Transverse colon (tissue), 4 donors: ENCODE data around the gene DPP10. TPM values are rescaled to one million over a fixed set of nuclear protein-coding genes. Genes with fewer than 3 reads are reported as not detected.

Source experiments
- DNase-seq: peaks from one replicate; pipeline ENCODE4 v3.0.0-alpha.2; 2019
- H3K27ac ChIP-seq, 4 donors: fragments of 200-600 bp; sonication (generic); 2 replicates each; pipeline ENCODE4 v1.5.1; 2016 to 2018; ENCODE audit warnings: inconsistent platforms in 4 of 4
- H3K27me3 ChIP-seq: fragments of 200-600 bp; sonication (generic); 2 replicates; pipeline ENCODE4 v1.5.1; 2017; ENCODE audit warnings: inconsistent platforms
- H3K36me3 ChIP-seq, 4 donors: fragments of 200-600 bp; sonication (generic); 2 replicates each; pipeline ENCODE4 v1.5.1; 2017 to 2019; ENCODE audit warnings: inconsistent platforms in 4 of 4
- H3K4me1 ChIP-seq, 4 donors: fragments of 200-600 bp; sonication (generic); 2 replicates each; pipeline ENCODE4 v1.5.1; 2017 to 2020; ENCODE audit warnings: inconsistent platforms in 4 of 4
- H3K4me3 ChIP-seq, 4 donors: fragments of 200-600 bp; sonication (generic); 1 replicate in 1 of 4; 2 replicates in 3 of 4; pipeline versions ENCODE4 v1.5.1 to v1.6.1; 2017 to 2019; ENCODE audit warnings: inconsistent platforms in 4 of 4
- H3K9me3 ChIP-seq, 2 donors: fragments of 200-600 bp; sonication (generic); 2 replicates each; pipeline ENCODE4 v1.5.1; 2017 to 2019; ENCODE audit warnings: inconsistent platforms in 2 of 2
- CTCF ChIP-seq, 5 experiments: fragments of 200-600 bp in 3 of 5; fragments of 450-650 bp in 2 of 5; sonication (generic) in 3 of 5; IDR thresholded peaks; 1 replicate in 2 of 5; 2 replicates in 3 of 5; pipeline ENCODE4 v1.5.1; 2016 to 2017; ENCODE audit warnings: antibody characterized with exemption in 5 of 5, inconsistent platforms in 3 of 5, mild to moderate bottlenecking in 2 of 5, moderate library complexity in 1 of 5
- EP300 ChIP-seq: sonication (generic); formaldehyde crosslinking; IDR thresholded peaks from one replicate; pipeline ENCODE4 v1.6.1; 2017; ENCODE audit warnings: antibody characterized with exemption, low read depth
- POLR2A ChIP-seq: fragments of 450-650 bp; IDR thresholded peaks from one replicate; pipeline ENCODE4 v1.6.1; 2016; ENCODE audit warnings: antibody characterized with exemption, mild to moderate bottlenecking, moderate library complexity
- POLR2AphosphoS5 ChIP-seq, 3 donors: sonication (generic); formaldehyde crosslinking; IDR thresholded peaks; one replicate each; pipeline ENCODE4 v1.6.1; 2016; ENCODE audit warnings: antibody characterized with exemption in 3 of 3
- WGBS, 2 donors: methylation state at CpG; one replicate each; pipeline ENCODE4 v1.1.5; 2018; ENCODE audit warnings: low coverage in 1 of 2; 5-methylcytosine and 5-hydroxymethylcytosine counted together
- in situ Hi-C, 4 donors: fragments of 200-750 bp; cut with MboI; loops; one replicate each; pipeline versions ENCODE4 v1.15.0 to v1.15.1; 2017; ENCODE audit warnings: low sequenced_read_pairs in 3 of 4, low pct_ligation_motif_present in 1 of 4, low pct_unique_long_range_greater_than_20kb in 1 of 4
- intact Hi-C: fragments of 100-400 bp; cut with DNase I; formaldehyde crosslinking; loops from one replicate; pipeline ENCODE4 v1.15.1; 2023; ENCODE audit warnings: low total_unique reads
- total RNA-seq, 4 donors: library from RNA; depleted of rRNA; stranded (reverse); fragments of >200 nt; gene quantifications; one replicate each; pipeline ENCODE4 v1.1.0, GENCODE V29; 2016

Gene DPP10
- total RNA-seq, 4 donors from 2014 or later = 3.4 to 8.4 (median 7.0) TPM

- no peak overlapping the region for H3K4me3 ChIP-seq
- H3K27ac ChIP-seq = no peak overlapping the region
- no peaks in the 10 kb centered on the region for H3K9me3 ChIP-seq
- intact Hi-C loops (no loop called here), in situ Hi-C loops (no loop called here)
- H3K27me3 ChIP-seq = no peaks in the 10 kb centered on the region
- H3K4me1 ChIP-seq = no peaks in the 10 kb centered on the region
- no peaks in the 10 kb centered on the region for H3K36me3 ChIP-seq
- WGBS, 2 donors = 50% methylated on average over 1 of the region's 1 CpG; no CpG with 5 or more reads in 1 of the 2 donors
- TF ChIP-seq CTCF (IDR thresholded peaks at IDR 0.05) (no peak), POLR2AphosphoS5 (IDR thresholded peaks at IDR 0.05) (no peak), EP300 (no peak), POLR2A (no peak)
- no peak for DNase-seq
Observed at GRCh38 chr2:115484486-115484885, 1042.0 kb downstream of the DPP10 start.

DNA sequence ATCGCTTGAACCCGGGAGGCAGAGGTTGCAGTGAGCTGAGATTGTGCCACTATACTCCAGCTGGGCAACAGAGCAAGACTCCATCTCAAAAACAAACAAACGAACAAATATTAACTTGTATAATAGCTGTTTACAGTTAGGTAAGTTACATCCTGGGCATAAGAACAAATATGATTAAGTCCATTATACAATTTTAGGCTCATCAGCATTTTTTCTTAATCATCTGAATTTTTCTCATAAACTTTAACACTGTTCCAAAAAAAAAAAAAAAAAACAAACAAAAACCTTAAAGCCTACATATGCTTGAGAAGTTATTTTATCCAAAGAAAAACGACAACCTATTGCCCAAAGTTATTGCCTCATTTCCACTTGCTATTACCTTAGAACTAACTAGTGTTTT is 1042.5 kb downstream of the DPP10 start:
- Histone ChIP-seq H3K36me3 (no peaks in the 10 kb centered on the region), H3K4me3 (no peak overlapping the region), H3K27me3 (no peaks in the 10 kb centered on the region), H3K9me3 (no peaks in the 10 kb centered on the region), H3K4me1 (no peaks in the 10 kb centered on the region), H3K27ac (no peak overlapping the region)
- intact Hi-C loops = no loop called here
- WGBS, 2 donors = 68 to 73% methylated on average over 4 of the region's 4 CpGs
- in situ Hi-C loops = no loop called here
- no peak for DNase-seq
- TF ChIP-seq POLR2AphosphoS5 (IDR thresholded peaks at IDR 0.05) (no peak), CTCF (IDR thresholded peaks at IDR 0.05) (no peak), POLR2A (no peak), EP300 (no peak)

- Histone ChIP-seq H3K4me3 (no peak overlapping the region), H3K27me3 (no peaks in the 10 kb centered on the region), H3K36me3 (no peaks in the 10 kb centered on the region), H3K4me1 (no peaks in the 10 kb centered on the region), H3K27ac (no peak overlapping the region), H3K9me3 (no peaks in the 10 kb centered on the region)
- TF ChIP-seq POLR2A (no peak), POLR2AphosphoS5 (IDR thresholded peaks at IDR 0.05) (no peak), CTCF (IDR thresholded peaks at IDR 0.05) (no peak), EP300 (no peak)
- in situ Hi-C loops (no loop called here), intact Hi-C loops (no loop called here)
- WGBS, 2 donors = 66 to 91% methylated on average over 2 to 4 of the region's 4 CpGs
- DNase-seq = no peak
Observed at GRCh38 chr2:115491186-115491793, 1048.8 kb downstream of the DPP10 start.

DNA sequence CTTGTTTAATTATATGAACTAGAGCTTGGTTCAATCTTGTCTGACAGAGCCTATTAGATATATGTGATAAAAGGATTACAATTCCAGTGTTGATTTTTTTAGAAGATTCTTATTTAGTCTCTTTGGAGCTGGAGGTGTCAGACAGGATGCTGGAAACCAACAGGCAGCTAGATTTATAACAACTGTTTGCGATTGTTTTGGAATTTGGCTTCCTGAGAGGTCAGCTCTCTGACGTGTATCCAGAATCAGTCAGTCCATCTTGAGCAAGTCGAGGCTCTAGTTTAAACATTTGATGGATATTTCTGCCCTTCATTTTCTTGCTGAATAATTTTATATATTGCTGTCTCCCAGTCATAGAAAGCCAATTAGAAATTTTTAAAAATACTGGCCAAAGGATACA is 1062.9 kb downstream of the DPP10 start:
- in situ Hi-C loops (no loop called here), intact Hi-C loops (no loop called here)
- no peak for DNase-seq
- Histone ChIP-seq H3K4me3 (no peak overlapping the region), H3K4me1 (no peaks in the 10 kb centered on the region), H3K27me3 (no peaks in the 10 kb centered on the region), H3K36me3 (no peaks in the 10 kb centered on the region), H3K27ac (no peak overlapping the region), H3K9me3 (no peaks in the 10 kb centered on the region)
- 19 to 38% methylated on average over 3 of the region's 3 CpGs for WGBS, 2 donors
- TF ChIP-seq POLR2AphosphoS5 (IDR thresholded peaks at IDR 0.05) = no peak
- TF ChIP-seq POLR2A = no peak
- no peak for TF ChIP-seq EP300
- no peak for TF ChIP-seq CTCF (IDR thresholded peaks at IDR 0.05)
